ENCODE results near the gene ARMC12. TPM values are rescaled to one million over a fixed set of nuclear protein-coding genes. Genes with fewer than 3 reads are reported as not detected.
"Not testable (repeated sequence)": the region's sequence is repeated elsewhere in the genome, so short reads cannot be mapped to it uniquely, and the experiment has no call there.

The ARMC12 gene
- total RNA-seq, 1 experiment from 2014 or later = 2.3 TPM

DNA sequence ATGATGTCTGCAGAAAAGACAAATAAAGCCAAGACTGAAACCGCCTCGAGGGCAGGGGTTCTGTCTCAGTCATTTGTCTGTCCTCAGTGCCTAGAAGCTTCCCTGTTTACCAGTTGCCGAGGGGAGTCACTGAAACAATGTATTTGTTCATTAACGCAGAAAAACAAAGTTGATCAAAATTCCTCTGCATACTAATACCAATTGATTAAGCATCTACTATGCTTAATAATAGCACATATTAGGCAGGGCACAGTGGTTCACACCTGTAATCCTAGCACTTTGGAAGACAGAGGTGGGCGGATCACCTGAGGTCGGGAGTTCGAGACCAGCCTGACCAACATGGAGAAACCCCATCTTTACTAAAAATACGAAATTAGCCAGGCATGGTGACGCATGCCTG lies 46.3 kb upstream of the ARMC12 start:
- peaks cover 33% of the 10 kb centered on the region for H3K36me3 Mint-ChIP-seq (ENCODE audit: insufficient read depth, unreplicated experiment)
- H3K4me3 Mint-ChIP-seq (ENCODE audit: unreplicated experiment) = no peak overlapping the region

GRCh38 chr6:35691027-35691824 lies 45.6 kb upstream of the ARMC12 start:
- Mint-ChIP-seq H3K9me3 (ENCODE audit: unreplicated experiment) (no peaks in the 10 kb centered on the region), H3K4me1 (ENCODE audit: insufficient read depth, unreplicated experiment) (peaks cover 21% of the 10 kb centered on the region), H3K36me3 (ENCODE audit: insufficient read depth, unreplicated experiment) (peaks cover 26% of the 10 kb centered on the region), H3K27me3 (ENCODE audit: insufficient read depth, unreplicated experiment) (no peaks in the 10 kb centered on the region), H3K4me3 (ENCODE audit: unreplicated experiment) (peak overlapping the region; percentile 11), H3K27ac (ENCODE audit: low read depth, unreplicated experiment) (peak overlapping the region; percentile 74)
- DNase-seq (ENCODE audit: unreplicated experiment) = peak; percentile 80
- TF ChIP-seq, protein P1, sequence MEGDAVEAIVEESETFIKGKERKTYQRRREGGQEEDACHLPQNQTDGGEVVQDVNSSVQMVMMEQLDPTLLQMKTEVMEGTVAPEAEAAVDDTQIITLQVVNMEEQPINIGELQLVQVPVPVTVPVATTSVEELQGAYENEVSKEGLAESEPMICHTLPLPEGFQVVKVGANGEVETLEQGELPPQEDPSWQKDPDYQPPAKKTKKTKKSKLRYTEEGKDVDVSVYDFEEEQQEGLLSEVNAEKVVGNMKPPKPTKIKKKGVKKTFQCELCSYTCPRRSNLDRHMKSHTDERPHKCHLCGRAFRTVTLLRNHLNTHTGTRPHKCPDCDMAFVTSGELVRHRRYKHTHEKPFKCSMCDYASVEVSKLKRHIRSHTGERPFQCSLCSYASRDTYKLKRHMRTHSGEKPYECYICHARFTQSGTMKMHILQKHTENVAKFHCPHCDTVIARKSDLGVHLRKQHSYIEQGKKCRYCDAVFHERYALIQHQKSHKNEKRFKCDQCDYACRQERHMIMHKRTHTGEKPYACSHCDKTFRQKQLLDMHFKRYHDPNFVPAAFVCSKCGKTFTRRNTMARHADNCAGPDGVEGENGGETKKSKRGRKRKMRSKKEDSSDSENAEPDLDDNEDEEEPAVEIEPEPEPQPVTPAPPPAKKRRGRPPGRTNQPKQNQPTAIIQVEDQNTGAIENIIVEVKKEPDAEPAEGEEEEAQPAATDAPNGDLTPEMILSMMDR (IDR thresholded peaks at IDR 0.05; ENCODE audit: unreplicated experiment) = no peak
- POLR2A ChIA-PET = interaction anchor here (0.6 to 25.9 kb wide), 22 partner anchors 9 to 403 kb away, joined by 3 to 1351 read pairs (median 4); partner anchors contain the start of genes ARMC12 and TEAD3
- CTCF ChIA-PET = interaction anchor here (0.6 to 2.6 kb wide), 6 partner anchors 35 to 527 kb away, joined by 3 to 11 read pairs (median 4); partner anchors contain the start of gene ARMC12
- intact Hi-C loops (cut with micrococcal nuclease) = no loop called here
- no TSS peak for BruUV-seq (replicated peaks)

More for the DNA sequence above, 46.3 kb upstream of the ARMC12 start:
- Mint-ChIP-seq H3K27ac (ENCODE audit: low read depth, unreplicated experiment) (peak overlapping the region; percentile 74), H3K4me1 (ENCODE audit: insufficient read depth, unreplicated experiment) (peaks cover 21% of the 10 kb centered on the region), H3K27me3 (ENCODE audit: insufficient read depth, unreplicated experiment) (no peaks in the 10 kb centered on the region), H3K9me3 (ENCODE audit: unreplicated experiment) (no peaks in the 10 kb centered on the region)
- POLR2A ChIA-PET = interaction anchor here (0.6 to 25.9 kb wide), 17 partner anchors 9 to 404 kb away, joined by 3 to 1351 read pairs (median 5); partner anchors contain the start of genes ARMC12 and TEAD3
- TF ChIP-seq, protein P1 (IDR thresholded peaks at IDR 0.05; ENCODE audit: unreplicated experiment) = no peak
- intact Hi-C loops (cut with micrococcal nuclease) = no loop called here
- CTCF ChIA-PET = interaction anchor here (0.6 to 2.6 kb wide), 6 partner anchors 34 to 528 kb away, joined by 3 to 11 read pairs (median 4); no protein-coding TSS in a partner anchor
- no TSS peak for BruUV-seq (replicated peaks)
- DNase-seq (ENCODE audit: unreplicated experiment) = no peak

GRCh38 chr6:35694462-35694861 lies 42.4 kb upstream of the ARMC12 start:
- TF ChIP-seq, protein P1 (IDR thresholded peaks at IDR 0.05; ENCODE audit: unreplicated experiment) = no peak
- H3K4me3 Mint-ChIP-seq (ENCODE audit: unreplicated experiment) = no peak overlapping the region
- intact Hi-C loops (cut with micrococcal nuclease) = no loop called here

DNA sequence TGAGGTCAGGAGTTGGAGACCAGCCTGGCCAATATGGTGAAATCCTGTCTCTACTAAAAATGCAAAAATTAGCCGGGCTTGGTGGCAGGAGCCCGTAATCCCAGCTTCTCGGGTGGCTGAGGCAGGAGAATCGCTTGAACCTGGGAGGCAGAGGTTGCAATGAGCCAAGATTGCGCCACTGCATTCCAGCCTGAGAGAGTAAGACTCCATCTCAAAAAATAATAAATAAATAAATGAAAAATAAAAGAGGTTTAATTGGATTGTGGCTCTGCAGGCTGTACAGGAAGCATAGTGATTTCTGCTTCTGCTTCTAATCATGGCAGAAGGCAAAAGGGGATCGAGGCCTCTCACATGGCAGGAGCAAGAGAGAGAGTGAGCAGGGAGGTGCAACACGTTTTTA lies 38.4 kb upstream of the ARMC12 start:
- POLR2A ChIA-PET = interaction anchor here (1.7 to 2.7 kb wide), 2 partner anchors 10 to 29 kb away, joined by 3 to 9 read pairs; partner anchors contain the start of gene FKBP5
- H3K27ac Mint-ChIP-seq (ENCODE audit: low read depth, unreplicated experiment); BruUV-seq (replicated peaks); DNase-seq (ENCODE audit: unreplicated experiment); H3K4me3 Mint-ChIP-seq (ENCODE audit: unreplicated experiment); H3K27me3 Mint-ChIP-seq (ENCODE audit: insufficient read depth, unreplicated experiment); intact Hi-C loops (cut with micrococcal nuclease); CTCF ChIA-PET; H3K4me1 Mint-ChIP-seq (ENCODE audit: insufficient read depth, unreplicated experiment); H3K9me3 Mint-ChIP-seq (ENCODE audit: unreplicated experiment); H3K36me3 Mint-ChIP-seq (ENCODE audit: insufficient read depth, unreplicated experiment): not testable (repeated sequence)

More at GRCh38 chr6:35694462-35694861, 42.4 kb upstream of the ARMC12 start:
- ChIA-PET CTCF (interaction anchor here (0.7 kb wide), 1 partner anchor 33 kb away, joined by 3 read pairs; no protein-coding TSS in a partner anchor), POLR2A (interaction anchor here (0.6 to 25.9 kb wide), 2 partner anchors 17 to 35 kb away, joined by 3 to 1351 read pairs; partner anchors contain the start of gene ARMC12)
- Mint-ChIP-seq H3K9me3 (ENCODE audit: unreplicated experiment) (no peaks in the 10 kb centered on the region), H3K27me3 (ENCODE audit: insufficient read depth, unreplicated experiment) (no peaks in the 10 kb centered on the region), H3K36me3 (ENCODE audit: insufficient read depth, unreplicated experiment) (peaks cover 7% of the 10 kb centered on the region), H3K27ac (ENCODE audit: low read depth, unreplicated experiment) (no peak overlapping the region), H3K4me1 (ENCODE audit: insufficient read depth, unreplicated experiment) (peaks cover 21% of the 10 kb centered on the region)
- BruUV-seq (replicated peaks) = no TSS peak
- DNase-seq (ENCODE audit: unreplicated experiment) = peak; percentile 74

Data from MCF 10A (cell line).